PC-9 (cell line): Measurements from ENCODE around the gene LBH.

Source experiments
- CTCF ChIP-seq: fragments of 200-600 bp; sonication (generic); conservative IDR thresholded peaks from 2 replicates; pipeline ENCODE4 v1.6.1; 2017; ENCODE audit warnings: mixed run types, antibody characterized with exemption, mild to moderate bottlenecking, moderate library complexity
- EZH2 ChIP-seq: fragments of 200-600 bp; sonication (generic); IDR thresholded peaks from 2 replicates; pipeline ENCODE4 v1.8.0; 2017; ENCODE audit warnings: antibody characterized with exemption, low read depth

- TF ChIP-seq CTCF (no peak), EZH2 (no peak)
Observed at GRCh38 chr2:30235859-30236535, 4.7 kb downstream of the LBH start.
